Left cardiac atrium (tissue), 4 donors: ENCODE data around the gene ZCCHC10. TPM values are rescaled to one million over a fixed set of nuclear protein-coding genes. Genes with fewer than 3 reads are reported as not detected.

ENCODE experiments used
- ATAC-seq, 2 donors: fragments of 200-7000 bp; cut with Tn5 transposase; one replicate each; pipeline ENCODE4 v1.9.1; 2020; ENCODE audit warnings: mild to moderate bottlenecking in 2 of 2, moderate library complexity in 2 of 2
- DNase-seq: peaks from one replicate; pipeline ENCODE4 v3.0.0-alpha.2; 2020
- intact Hi-C, 2 donors: fragments of 100-400 bp; cut with DNase I; formaldehyde crosslinking; loops; one replicate each; pipeline versions ENCODE4 v1.14.1 to v1.15.1; 2022 to 2023
- long read RNA-seq: library from polyadenylated mRNA; unstranded; transcript quantifications from one replicate; pipeline ENCODE4 v2.0.0, GENCODE V29; 2021
- total RNA-seq, 2 donors: library from RNA; stranded (reverse); fragmentation: NEBNext Ultra II Directional; extraction: Animal tissue kit (Norgen Biotek cat#: 25700); gene quantifications; one replicate each; pipeline ENCODE4 v1.2.1, GENCODE V29; 2021
- donor health status: DM: no; HTN: yes; CAD: no.
- donor health status: DM: no; HTN: yes; CAD: no; lungs with severe emphysema.
- donor health status: DM: yes; HTN: yes; CAD: no.
- donor health status: Dilated cardiomyopathy.

The ZCCHC10 gene
- total RNA-seq: 10 to 100 TPM; 14.9 to 19.2 TPM
- long read RNA-seq, transcript ZCCHC10-207 (5 exons, 1,070 nt): major isoform, 8 of 17 reads
- long read RNA-seq, transcript ZCCHC10-201 (4 exons, 2,178 nt): minor isoform, 7 of 17 reads
- long read RNA-seq, partial matches to known transcripts: 0 of 17 reads
- long read RNA-seq, other reads (novel, unspliced or antisense): 2 of 17 reads

DNA sequence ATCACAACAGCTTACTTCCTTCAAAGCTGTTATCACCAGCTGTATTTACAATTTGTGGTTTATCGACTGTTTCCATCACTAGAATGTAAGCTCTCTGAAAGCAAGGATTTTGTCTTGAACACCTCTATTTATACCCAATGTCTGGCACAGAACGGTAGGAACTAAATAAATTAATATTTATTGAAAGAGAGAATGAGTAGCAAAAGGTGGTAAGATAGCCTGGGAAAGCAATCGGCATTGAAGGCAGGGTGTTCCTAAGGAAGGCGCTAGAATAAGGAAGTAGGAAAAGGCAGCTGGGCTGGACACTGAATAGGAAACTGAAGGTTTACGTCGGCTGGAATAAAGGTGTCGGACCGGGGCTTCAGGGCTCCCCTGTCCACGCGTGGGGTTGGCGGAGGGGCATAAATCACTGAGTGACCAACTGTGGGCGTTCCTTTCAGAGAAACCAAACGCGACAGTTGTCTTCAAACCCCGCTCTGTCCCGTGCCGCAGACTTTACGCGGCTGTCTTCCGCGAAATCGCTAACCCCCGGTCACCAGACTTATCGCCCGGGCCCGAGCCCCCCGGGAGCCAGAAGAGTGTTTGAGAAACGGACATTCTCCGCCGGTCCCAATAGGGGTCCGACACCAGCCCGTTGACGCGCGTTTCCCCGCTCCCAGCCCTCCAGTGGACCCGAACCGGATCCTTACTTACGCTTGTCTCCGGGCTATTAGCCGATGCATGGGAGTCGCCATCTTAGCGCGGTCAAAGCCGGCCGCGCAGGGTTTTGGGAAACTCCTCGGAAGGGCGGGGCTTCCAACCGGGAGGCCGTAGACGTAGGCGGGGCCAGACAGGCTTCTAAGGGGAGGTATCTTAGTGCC, at the start of gene ZCCHC10:
Gene ZCCHC10 (minus strand): TSS at position 746 of the 860 bp plus-strand sequence. CDS start 12 bp downstream, at position 734.
- intact Hi-C loops: loop anchor here in 1 of 2 donors (10.0 kb wide), 1 partner anchor 61 kb away; the partner anchor contains the start of gene AFF4
- peak; percentile 96 for DNase-seq
- peak; percentile 100 for ATAC-seq

GRCh38 chr5:133075572-133076536, 49.5 kb upstream of the ZCCHC10 start:
- ATAC-seq: no peak
- intact Hi-C loops: no loop called here
- DNase-seq: no peak

DNA sequence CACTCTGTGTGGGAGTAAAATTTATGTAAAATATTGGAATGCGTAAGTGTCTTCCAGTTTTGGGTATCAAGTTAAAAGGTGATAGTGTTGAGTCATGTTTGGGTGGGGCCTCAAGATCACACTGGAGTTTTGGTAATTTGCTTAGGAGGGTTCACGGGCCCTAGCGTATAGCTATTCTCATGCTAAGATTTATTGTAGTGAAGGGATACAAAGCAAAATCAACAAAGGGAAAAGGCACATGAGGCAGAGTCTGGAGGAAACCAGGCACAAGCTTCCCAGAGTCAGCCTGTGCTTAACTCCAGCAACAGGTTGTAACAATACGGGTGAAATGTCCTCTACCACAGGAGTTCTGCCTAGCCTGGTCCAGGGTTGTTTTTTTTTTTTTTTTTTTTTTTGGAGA, 45.7 kb upstream of the ZCCHC10 start:
- DNase-seq (no peak), ATAC-seq (no peak)
- intact Hi-C loops: no loop called here

DNA sequence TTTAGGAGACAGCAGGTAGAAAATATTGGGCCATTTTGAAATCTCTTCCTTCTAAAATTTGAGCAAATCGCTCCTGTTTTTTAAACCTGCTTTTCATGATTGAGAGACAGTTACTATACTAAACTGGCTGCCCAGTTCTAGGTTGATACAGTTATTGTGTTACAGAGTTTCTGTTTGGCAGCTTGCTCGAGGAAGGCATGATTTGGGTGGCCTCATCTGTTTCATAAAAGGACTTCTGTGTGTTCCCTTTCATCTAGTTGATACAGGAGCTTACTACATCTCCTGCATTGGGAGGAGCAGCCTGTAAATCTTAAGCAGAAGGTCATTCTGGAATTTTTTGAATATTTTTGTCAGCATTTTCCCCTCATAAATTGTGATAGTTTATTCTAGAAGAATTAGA, 39.7 kb upstream of the ZCCHC10 start:
- no peak for ATAC-seq
- no peak for DNase-seq
- intact Hi-C loops: no loop called here

GRCh38 chr5:133065471-133065870, 39.1 kb upstream of the ZCCHC10 start:
- intact Hi-C loops: no loop called here
- DNase-seq (no peak), ATAC-seq (no peak)

- ATAC-seq (no peak), DNase-seq (no peak)
- intact Hi-C loops: no loop called here
These were observed 37.6 kb upstream of the ZCCHC10 start for GRCh38 chr5:133063965-133064364.

- ATAC-seq (no peak), DNase-seq (no peak)
- intact Hi-C loops: no loop called here
These were observed 35.9 kb upstream of the ZCCHC10 start for GRCh38 chr5:133062276-133062675.

GRCh38 chr5:133059621-133060020, 33.3 kb upstream of the ZCCHC10 start:
- intact Hi-C loops: no loop called here
- ATAC-seq (no peak), DNase-seq (no peak)

- intact Hi-C loops: no loop called here
- ATAC-seq: no peak
These were observed 30.5 kb upstream of the ZCCHC10 start for GRCh38 chr5:133056891-133057290.

GRCh38 chr5:133054697-133055471, 28.5 kb upstream of the ZCCHC10 start:
- DNase-seq (no peak), ATAC-seq (no peak)
- intact Hi-C loops: no loop called here

More at GRCh38 chr5:133056891-133057290, 30.5 kb upstream of the ZCCHC10 start:
- DNase-seq: no peak

DNA sequence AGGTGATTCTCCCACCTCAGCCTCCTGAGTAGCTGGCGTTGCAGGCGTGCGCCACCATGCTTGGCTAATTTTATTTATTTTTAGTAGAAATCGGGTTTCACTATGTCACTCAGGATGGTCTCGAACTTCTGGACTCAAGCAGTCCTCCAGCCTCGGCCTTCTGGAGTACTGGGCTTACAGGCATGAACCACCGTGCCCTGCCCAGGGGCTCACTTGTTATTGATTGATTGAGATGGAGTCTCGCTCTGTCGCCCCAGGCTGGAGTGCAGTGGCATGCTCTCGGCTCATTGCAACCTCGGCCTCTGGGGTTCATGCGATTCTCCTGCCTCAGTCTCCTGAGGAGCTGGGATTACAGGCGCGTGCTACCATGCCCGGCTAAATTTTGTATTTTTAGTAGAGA, 27.1 kb upstream of the ZCCHC10 start:
- intact Hi-C loops: no loop called here
- no peak for DNase-seq
- no peak for ATAC-seq

- peak; percentile 29 to 75 for ATAC-seq
- intact Hi-C loops: no loop called here
- peak; percentile 80 for DNase-seq
These were observed 26.2 kb upstream of the ZCCHC10 start for GRCh38 chr5:133052317-133053175.

GRCh38 chr5:133051542-133052316, 25.4 kb upstream of the ZCCHC10 start, which contains the start of gene HSPA4:
Gene HSPA4, plus strand, starts transcription at chr5:133052013. Its CDS starts 238 bp downstream, at chr5:133052251.
- peak; percentile 93 to 95 for ATAC-seq
- peak; percentile 99 for DNase-seq
- intact Hi-C loops: no loop called here

DNA sequence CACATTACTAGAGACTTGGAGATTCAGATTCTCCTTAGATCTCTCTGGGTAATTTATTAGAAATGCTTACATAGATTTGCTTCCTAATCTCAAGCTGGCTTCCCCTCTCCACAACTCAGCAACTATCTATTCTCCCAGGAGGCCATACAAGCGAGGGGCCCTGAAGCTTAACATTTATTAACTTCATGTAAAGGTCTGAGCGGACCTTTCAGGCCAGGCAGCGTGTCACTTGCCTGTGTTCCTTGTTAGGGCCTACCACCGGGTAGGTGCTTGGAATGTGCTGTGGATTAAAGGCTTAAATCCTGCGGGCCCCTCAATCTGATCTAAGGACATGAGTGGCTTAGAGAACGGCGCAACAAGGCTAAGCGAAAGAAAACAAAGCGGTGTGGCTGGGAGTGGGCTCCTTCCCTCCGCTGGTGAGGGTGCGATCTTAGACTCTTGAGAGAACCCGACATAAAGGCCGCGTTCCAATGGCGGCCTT, 24.8 kb upstream of the ZCCHC10 start:
- ATAC-seq (peak in 1 of 2 donors; percentile 25), DNase-seq (no peak)
- intact Hi-C loops: no loop called here

- intact Hi-C loops: no loop called here
- DNase-seq (no peak), ATAC-seq (no peak)
These were observed 24.2 kb upstream of the ZCCHC10 start for GRCh38 chr5:133050521-133050920.

DNA sequence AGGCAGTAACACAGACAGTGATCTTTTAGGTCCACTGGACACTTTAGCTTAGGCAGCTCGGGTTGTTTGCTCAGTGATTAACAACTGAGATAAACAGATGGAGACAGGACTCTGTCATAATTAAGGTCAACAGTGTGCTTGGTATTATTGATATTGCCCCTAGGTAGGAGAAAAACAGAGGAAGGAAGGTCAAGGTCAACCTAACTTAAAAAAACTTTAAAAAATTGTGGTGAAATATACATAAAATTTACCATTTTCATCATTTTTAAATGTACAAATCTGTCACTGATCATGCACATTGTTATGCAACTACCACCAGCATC, 23.3 kb upstream of the ZCCHC10 start:
- ATAC-seq (no peak), DNase-seq (no peak)
- intact Hi-C loops: no loop called here
